ENCODE results near the gene KLC1.
A peak's percentile ranks its signal among the peaks of the same experiment; 100 is the strongest.

KLC1 gene

DNA sequence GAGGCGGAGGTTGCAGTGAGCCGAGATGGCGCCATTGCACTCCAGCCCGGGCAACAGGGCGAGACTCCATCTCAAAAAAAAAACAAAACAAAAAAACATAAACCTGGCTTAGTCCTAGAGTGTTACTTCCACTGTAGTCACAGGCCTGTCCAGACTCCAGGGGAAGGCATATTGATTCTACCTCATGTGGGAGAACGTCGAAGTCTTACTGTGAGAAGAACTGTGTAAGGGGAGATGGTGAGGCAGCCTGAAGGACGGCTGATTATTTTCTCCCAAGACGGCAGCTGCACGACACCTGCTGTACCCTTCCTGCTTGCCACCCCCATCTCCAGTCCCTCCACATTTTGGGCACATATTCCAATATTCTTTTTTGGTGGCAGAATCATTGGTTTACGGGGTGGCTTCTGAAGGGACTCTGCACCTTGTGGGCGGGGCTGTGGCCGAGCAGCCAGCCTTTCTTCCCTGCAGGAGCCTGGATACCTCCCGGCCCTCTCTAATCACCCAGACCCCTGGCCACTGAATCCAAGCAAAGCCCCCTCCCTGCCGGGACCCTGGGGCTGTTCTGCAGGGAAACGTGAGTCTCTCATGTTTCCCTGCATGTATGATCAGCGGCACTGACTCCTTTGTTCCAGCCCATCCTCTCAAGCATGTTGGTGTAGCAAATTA, 12.2 kb upstream of the KLC1 start:
- no peaks in the 10 kb centered on the region for H3K4me1 Mint-ChIP-seq (ENCODE audit: low read depth)
- no peaks in the 10 kb centered on the region for H3K27me3 Mint-ChIP-seq
- no peaks in the 10 kb centered on the region for H3K9me3 Mint-ChIP-seq
- no peaks in the 10 kb centered on the region for H3K36me3 Mint-ChIP-seq (ENCODE audit: low read depth)
- H3K4me3 Mint-ChIP-seq, result no peak overlapping the region
- no peak overlapping the region for H3K27ac Mint-ChIP-seq

DNA sequence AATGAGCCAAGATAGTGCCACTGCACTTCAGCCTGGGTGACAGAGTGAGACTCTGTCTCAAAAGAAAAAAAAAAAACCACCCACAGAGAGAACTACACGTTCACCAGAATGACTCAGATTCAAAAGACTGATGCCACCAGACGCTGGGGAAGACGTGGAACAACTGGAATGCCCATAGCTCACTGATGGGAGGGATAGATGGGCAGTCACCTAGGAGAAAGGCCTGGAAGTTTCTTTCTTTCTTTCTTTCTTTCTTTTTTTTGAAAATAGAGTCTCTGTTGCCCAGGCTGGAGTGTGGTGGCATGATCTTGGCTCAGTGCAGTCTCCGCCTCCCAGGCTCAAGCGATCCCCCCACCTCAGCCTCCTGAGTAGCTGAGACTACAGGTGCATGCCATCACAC, 10.0 kb upstream of the KLC1 start:
- Mint-ChIP-seq H3K4me3 (no peak overlapping the region), H3K27ac (no peak overlapping the region), H3K27me3 (no peaks in the 10 kb centered on the region), H3K36me3 (ENCODE audit: low read depth) (no peaks in the 10 kb centered on the region), H3K9me3 (no peaks in the 10 kb centered on the region), H3K4me1 (ENCODE audit: low read depth) (peaks cover 5% of the 10 kb centered on the region)

DNA sequence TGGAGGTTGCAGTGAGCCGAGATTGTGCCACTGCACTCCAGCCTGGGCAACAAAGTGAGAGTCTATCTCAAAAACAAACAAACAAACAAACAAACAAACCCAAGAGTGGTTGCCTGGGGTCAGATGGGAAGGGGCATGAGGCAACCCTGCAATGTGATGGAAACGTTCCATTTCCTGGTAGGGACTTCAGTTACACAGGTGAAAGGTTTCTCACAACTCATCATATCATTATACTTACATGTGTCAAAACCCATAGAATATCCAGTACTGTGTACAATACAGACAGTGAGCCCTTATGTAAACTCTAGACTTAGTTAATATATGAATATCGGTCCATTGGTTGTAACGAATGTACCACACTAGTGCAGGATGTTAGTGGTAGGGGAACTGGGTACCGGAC, 7.2 kb upstream of the KLC1 start:
- Mint-ChIP-seq H3K4me3 (no peak overlapping the region), H3K36me3 (ENCODE audit: low read depth) (no peaks in the 10 kb centered on the region), H3K9me3 (no peaks in the 10 kb centered on the region), H3K4me1 (ENCODE audit: low read depth) (peaks cover 22% of the 10 kb centered on the region), H3K27me3 (no peaks in the 10 kb centered on the region), H3K27ac (no peak overlapping the region)

DNA sequence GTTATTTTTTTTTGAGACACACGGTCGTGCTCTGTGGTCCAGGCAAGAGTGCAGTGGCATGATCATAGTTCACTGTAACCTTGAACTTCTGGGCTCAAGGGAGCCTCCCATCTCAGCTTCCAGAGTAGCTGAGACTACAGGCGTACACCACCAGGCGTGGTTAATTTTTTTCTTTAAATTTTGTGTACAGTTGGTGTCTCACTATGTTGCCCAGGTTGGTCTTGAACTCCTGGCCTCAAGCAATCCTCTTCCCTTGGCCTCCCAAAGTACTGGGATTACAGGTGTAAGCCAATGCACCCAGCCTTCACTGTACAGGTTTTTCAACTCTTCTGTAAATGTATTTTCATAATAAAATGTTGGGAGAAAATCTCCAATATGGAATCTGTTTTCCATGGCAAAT, 5.7 kb upstream of the KLC1 start:
- Mint-ChIP-seq H3K4me3 (no peak overlapping the region), H3K9me3 (no peaks in the 10 kb centered on the region), H3K4me1 (ENCODE audit: low read depth) (peaks cover 28% of the 10 kb centered on the region), H3K36me3 (ENCODE audit: low read depth) (no peaks in the 10 kb centered on the region), H3K27ac (no peak overlapping the region), H3K27me3 (no peaks in the 10 kb centered on the region)

DNA sequence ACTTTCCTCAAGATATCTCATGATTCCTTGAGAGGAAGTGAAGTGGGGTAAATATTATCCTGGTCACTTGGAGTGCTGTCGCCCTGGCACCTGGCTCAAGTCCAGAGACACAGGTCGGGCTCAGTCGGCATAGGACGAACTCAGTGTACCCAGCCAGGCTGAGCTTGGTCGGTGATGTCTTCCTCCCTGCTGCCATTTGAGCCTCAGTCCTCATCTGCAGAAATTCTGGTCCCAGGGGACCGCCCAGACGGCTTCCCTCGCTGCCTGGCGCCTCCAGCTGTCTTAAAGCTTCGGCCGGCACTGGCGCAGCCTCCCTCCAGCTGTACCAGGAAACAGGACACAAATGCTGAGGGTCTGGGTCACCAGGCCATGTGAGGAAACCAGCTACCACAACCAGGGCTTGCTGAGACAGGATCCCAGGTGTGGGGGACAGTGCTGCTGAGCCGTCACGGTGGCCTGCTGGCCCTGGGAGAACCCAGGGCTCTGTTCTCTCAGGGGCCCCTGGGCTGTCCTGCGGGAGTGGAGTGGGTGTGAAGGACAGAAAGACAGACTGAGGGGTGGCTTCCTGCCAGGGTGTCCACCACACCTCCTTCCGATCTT, 5.0 kb upstream of the KLC1 start:
- Mint-ChIP-seq H3K27ac (no peak overlapping the region), H3K4me1 (ENCODE audit: low read depth) (peaks cover 28% of the 10 kb centered on the region), H3K9me3 (no peaks in the 10 kb centered on the region), H3K27me3 (no peaks in the 10 kb centered on the region), H3K4me3 (no peak overlapping the region), H3K36me3 (ENCODE audit: low read depth) (no peaks in the 10 kb centered on the region)

DNA sequence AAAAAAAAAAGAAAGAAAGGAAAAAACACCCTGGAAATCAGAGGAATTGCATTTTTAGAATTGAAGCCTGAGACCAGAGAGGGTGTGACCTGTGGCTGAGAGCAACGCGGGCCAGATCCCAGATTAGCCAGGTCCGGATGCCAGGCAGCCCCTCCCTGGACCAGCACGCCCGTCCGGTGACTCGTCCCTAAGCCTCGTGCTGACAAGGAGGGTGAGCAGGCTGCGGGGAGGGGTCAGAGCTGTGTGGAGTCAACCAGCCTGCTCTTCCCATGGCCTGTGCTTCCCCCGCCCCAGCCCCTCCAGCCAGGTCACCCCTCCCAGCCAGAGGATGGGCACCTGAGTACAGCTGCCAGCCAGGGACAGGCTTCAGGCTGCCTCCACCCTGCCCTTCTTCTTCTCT, 4.2 kb upstream of the KLC1 start:
- no peaks in the 10 kb centered on the region for H3K36me3 Mint-ChIP-seq (ENCODE audit: low read depth)
- no peaks in the 10 kb centered on the region for H3K9me3 Mint-ChIP-seq
- H3K27ac Mint-ChIP-seq, result peak overlapping the region; percentile 90

DNA sequence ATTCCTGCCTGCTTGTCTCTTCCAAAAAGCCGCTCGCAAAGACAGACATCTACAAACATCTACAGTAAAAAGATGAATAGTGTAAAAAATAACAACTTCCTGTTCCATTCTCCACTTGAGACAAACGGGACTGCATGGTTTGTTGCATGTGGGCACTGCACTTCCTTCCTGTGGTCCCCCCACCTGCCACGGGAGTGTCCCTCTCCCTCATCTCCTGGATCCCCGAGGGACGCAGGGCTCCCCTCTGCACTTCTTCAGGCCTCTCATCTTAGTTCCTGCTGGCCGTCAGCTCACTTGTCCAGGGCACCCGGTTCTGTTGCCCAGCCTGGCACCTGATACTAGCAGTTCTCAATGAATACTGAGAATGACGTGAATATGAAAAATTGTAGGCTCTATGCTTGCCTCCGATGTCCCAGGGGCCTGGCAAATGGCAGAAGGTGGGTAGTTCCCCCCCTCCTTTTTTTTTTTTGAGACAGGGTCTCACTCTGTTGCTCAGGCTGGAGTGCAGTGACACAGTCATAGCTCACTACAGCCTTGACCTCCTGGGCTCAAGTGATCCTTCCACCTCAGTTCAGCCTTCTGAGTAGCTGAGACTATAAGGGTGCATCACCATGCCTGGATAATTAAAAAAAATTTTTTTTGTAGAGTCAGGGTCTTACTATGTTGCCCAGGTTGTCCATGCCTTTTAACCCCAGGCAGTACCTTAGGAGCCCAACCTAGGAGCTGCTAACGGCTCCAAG, 3.5 kb upstream of the KLC1 start:
- Mint-ChIP-seq H3K4me1 (ENCODE audit: low read depth) (peaks cover 35% of the 10 kb centered on the region), H3K27ac (peak overlapping the region; percentile 90), H3K36me3 (ENCODE audit: low read depth) (no peaks in the 10 kb centered on the region), H3K9me3 (no peaks in the 10 kb centered on the region), H3K27me3 (no peaks in the 10 kb centered on the region), H3K4me3 (peak overlapping the region; percentile 73)

More for the DNA sequence above, 4.2 kb upstream of the KLC1 start:
- Mint-ChIP-seq H3K27me3 (no peaks in the 10 kb centered on the region), H3K4me3 (peak overlapping the region; percentile 73), H3K4me1 (ENCODE audit: low read depth) (peaks cover 28% of the 10 kb centered on the region)

DNA sequence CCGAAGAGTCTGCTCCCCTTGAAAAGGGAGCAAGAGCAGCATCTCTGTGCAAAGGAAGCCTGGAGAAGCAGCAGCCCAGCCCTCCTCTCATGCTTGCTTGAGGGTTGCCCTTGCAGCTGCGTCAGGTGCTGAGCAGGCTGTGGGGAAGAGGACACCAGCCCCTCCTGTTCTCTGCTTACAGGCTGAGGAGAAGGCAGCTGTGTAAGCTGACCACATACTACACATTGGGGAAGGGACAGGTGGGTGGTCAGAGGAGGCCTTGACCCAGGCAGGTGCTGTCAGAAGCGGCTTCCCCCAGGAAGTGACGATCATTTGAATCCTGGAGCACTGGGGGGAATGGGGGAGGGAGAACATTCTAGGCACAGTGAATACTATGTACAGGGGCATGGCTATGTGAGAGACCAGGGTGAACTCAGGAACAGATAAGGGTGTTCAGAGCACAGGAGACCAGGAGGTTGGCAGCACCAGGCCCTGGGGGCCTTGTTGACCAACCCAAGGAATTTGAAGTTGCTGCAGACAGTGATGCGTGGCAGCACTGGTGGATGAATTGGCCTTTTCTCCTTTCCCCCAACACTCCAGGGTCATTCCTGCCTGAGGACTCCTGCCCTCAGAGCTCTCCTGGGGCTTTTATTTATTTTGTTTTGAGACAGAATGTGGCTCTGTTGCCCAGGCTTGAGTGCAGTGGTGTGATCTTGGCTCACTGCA, 2.7 kb upstream of the KLC1 start:
- no peaks in the 10 kb centered on the region for H3K36me3 Mint-ChIP-seq (ENCODE audit: low read depth)
- no peaks in the 10 kb centered on the region for H3K27me3 Mint-ChIP-seq
- H3K4me3 Mint-ChIP-seq, result no peak overlapping the region
- no peaks in the 10 kb centered on the region for H3K9me3 Mint-ChIP-seq
- peaks cover 39% of the 10 kb centered on the region for H3K4me1 Mint-ChIP-seq (ENCODE audit: low read depth)
- no peak overlapping the region for H3K27ac Mint-ChIP-seq

DNA sequence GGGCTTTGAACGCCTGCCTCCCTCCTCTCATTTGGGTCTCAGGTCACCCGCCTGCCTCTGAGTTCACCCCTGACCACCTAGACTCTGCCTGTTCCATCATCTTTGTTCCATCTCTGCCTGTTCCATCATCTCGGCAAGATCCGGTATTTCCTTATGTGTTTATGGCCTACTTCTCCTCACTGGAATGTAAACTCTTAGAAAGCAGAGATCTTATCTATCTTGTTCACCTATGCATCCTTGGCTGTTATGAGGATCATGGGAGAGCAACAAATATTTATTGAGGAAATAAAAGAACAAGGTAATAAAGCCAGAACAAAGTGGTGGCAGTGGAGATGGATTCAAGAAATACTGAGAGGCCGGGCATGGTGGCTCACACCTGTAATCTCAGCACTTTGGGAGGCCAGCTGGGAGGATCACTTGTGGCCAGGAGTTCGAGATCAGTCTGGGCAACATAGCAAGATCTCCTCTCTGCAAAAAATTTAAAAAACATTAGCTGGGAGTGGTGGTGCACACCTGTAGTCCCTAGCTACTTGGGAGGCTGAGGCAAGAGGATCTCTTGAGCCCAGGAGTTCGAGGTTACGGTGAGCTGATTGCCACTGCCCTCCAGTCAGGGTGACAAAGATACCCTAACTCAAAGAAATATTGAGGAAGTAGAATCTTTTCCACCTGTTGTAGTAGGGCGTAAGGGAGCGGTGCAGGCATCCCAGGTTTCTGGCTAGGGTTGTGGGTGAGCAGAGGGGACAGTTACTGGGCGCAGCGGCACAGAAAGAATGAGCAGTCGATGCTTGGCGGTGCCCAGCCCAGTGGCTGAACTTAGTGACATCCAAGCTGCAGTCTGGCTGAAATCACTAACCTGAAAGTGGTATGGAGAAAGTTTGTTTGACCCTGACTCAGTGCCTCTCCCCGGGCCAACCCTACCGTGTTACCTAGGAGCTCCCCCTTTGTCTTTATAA, 1.7 kb upstream of the KLC1 start:
- Mint-ChIP-seq H3K4me1 (ENCODE audit: low read depth) (peaks cover 43% of the 10 kb centered on the region), H3K36me3 (ENCODE audit: low read depth) (peaks cover 4% of the 10 kb centered on the region), H3K9me3 (no peaks in the 10 kb centered on the region), H3K27me3 (no peaks in the 10 kb centered on the region), H3K4me3 (peak overlapping the region; percentile 84), H3K27ac (peak overlapping the region; percentile 45)

DNA sequence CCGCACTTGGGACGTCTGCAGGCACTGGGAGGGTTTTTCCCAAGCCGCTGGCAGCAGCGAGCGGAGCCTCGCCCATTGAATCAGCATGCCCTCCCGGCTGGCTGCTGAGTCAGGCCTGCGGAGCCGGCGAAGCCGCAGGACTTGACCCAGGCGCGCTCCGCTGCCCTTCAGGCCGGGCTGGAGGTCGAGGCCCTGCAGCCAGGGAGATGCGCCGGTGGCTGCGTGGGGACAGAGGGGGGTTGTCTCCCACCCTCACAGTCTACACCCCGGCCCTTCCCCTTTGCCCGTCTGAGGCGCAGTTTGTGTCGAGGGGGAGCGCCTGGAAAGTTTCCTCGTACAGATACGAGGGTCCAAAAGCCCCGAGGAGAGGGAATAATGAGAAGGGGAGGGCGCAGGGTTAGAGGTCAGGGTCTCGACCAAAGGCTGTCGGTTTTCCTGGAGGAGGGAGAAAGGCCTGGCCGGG, 759 bp upstream of the KLC1 start:
- no peaks in the 10 kb centered on the region for H3K9me3 Mint-ChIP-seq
- no peaks in the 10 kb centered on the region for H3K27me3 Mint-ChIP-seq
- peak overlapping the region; percentile 84 for H3K4me3 Mint-ChIP-seq
- peaks cover 50% of the 10 kb centered on the region for H3K4me1 Mint-ChIP-seq (ENCODE audit: low read depth)
- peak overlapping the region; percentile 52 for H3K27ac Mint-ChIP-seq
- peaks cover 8% of the 10 kb centered on the region for H3K36me3 Mint-ChIP-seq (ENCODE audit: low read depth)

DNA sequence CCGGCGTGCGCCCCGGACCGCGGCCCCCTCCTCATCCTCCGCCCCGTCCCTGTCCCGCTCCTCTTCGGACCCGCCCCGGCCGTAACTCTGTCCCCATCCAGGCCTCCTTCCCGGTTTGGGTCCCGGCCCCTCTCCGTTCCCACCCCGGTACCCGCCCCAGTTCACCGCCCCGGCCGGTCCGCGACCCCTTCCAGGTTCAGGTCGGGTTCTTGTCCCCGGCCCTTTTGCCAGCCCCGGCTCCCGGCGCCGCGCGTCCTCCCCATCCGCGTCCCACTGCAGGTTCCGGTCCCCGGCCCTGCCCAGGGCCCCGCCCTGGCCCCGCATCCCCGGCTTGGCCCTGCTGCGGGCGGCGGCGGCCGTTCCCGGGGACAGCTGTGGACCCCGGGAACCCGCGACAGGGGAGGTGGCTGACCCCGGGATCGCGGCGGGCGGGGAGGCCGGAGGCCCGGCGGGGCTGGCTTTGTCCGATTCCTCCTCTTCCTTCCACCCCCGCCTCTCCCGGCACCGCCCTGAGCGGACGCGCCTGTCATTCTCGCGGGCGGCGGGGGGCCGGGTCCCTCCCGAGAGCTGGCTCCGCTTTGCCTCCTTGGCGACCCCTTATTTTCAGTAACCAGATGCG, 601 bp downstream of the KLC1 start:
- H3K27me3 Mint-ChIP-seq, result no peaks in the 10 kb centered on the region
- H3K9me3 Mint-ChIP-seq, result no peaks in the 10 kb centered on the region
- H3K4me3 Mint-ChIP-seq, result peak overlapping the region; percentile 90
- peaks cover 8% of the 10 kb centered on the region for H3K36me3 Mint-ChIP-seq (ENCODE audit: low read depth)
- H3K27ac Mint-ChIP-seq, result peak overlapping the region; percentile 58
- peaks cover 49% of the 10 kb centered on the region for H3K4me1 Mint-ChIP-seq (ENCODE audit: low read depth)

DNA sequence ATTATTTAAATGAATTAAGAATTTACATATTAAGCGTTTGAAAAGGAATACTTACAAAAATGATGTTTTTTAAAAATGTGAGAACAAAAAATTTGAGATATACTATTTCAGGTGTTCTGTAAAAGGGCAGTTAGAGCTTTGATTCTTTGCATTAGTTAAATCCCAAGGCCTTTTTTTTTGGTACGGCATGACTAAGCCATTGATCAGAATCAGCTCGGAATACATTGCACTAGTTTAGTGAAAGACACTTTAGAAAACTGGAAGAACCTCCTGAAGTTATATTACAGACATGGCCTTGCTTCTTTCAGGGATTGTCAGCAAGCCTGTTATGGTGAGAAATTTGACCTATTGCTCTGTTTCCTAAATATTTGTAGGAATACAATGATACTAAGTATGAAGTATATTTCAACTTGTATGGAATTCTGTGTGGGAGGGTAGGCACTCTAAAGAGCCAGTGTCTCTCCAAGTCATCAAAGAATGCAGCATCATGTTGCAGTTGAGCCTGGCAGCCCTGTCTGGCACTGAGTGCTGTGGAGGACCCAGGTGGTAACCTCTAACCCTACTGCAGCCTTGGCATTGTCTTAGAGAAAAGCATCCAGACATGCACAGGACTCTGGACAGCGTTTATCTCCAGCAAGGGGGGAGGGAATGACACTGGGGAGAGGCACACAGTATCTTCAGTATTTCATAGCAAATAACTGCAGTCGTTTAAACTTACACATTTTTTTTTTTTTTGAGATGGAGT, 1.5 kb downstream of the KLC1 start:
- peak overlapping the region; percentile 90 for H3K4me3 Mint-ChIP-seq
- no peak overlapping the region for H3K27ac Mint-ChIP-seq
- H3K36me3 Mint-ChIP-seq (ENCODE audit: low read depth), result peaks cover 8% of the 10 kb centered on the region

DNA sequence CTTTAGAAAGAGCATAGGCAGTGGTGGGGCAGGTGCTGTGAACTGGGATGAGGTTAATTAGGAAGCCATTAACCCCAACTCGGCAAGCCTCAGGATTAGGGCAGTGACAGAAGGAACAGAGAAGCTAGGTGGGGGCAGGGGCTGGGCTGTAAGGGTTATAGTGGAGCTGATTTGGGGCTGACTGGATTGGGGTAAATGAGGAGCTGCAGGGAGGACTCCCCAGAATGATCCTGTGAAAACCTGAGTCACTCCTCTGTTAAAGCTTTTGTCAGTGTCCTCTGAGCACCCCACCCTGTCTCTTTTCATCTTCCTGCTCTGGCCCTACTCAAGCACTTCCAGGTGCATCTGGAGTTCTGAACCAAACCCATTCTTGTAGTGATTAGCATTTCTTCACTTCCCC, 4.4 kb downstream of the KLC1 start:
- Mint-ChIP-seq H3K9me3 (no peaks in the 10 kb centered on the region), H3K27me3 (no peaks in the 10 kb centered on the region), H3K4me1 (ENCODE audit: low read depth) (peaks cover 61% of the 10 kb centered on the region), H3K27ac (peak overlapping the region; percentile 45), H3K4me3 (no peak overlapping the region), H3K36me3 (ENCODE audit: low read depth) (peaks cover 8% of the 10 kb centered on the region)

More for the DNA sequence above, 1.5 kb downstream of the KLC1 start:
- H3K4me1 Mint-ChIP-seq (ENCODE audit: low read depth), result peaks cover 49% of the 10 kb centered on the region
- H3K9me3 Mint-ChIP-seq, result no peaks in the 10 kb centered on the region
- no peaks in the 10 kb centered on the region for H3K27me3 Mint-ChIP-seq
